GM21786 (cell line): ENCODE measurements around the gene DDRGK1.

Experiments
- ATAC-seq: cut with Tn5 transposase; IDR thresholded peaks from one replicate; pipeline ENCODE4 v1.9.1; 2021; ENCODE audit not compliant: unreplicated experiment

Gene DDRGK1

DNA sequence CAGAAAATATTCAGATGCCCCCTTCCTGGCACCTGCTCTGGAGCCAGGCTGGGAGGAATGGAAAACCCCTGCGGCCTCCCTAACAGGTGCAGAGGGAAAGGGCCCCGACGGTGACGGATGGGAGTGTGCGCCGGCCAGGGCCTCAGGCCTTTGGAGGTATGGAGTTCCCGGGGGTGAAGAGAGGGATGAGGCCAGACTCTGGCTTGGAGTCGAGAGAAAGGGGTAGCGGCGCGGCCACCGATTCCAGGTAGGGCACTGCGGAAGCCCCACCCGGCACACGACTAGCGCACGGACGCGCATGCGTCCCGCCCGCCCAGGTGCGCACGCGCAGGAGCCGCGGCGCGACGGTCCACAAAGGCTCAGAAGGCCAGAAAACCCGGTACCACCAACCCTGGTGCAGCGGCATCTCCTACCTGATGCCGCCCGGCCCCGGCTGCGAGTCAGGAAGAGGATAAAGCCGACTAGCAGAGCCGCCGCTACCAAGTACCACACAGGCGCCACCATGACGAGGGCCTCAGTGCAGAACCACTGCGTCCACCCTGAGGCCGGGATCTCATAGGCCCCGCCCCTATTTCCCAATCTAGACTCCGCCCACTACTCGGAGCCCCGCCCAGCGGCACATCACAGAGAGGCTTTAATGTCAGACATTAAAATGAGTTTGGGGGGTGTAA is at the start of gene DDRGK1:
Gene DDRGK1 (minus strand): TSS at position 559 of the 671 bp plus-strand sequence. CDS start 55 bp downstream, at position 504.
- ATAC-seq, result peak; percentile 84

DNA sequence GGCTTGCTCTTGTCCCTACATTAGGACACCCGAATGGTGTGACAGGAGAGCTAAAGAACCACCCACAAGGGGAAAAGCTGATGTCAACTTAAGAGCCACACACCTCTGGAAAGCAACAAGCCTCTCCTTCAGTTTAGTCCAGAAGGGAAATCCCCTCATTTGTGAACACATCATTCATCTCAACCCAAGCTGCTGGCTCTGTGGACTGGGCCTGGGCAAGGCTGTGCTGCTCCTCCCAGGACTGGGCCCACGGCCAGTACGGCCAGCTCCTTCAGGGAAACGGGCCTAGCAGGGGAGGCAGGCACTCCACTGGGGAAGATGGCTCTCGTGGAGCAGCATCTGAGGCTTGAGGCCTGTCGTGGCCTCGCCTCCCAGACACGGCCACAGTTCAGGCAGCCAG is 47.3 kb upstream of the DDRGK1 start:
- ATAC-seq, result no peak

- ATAC-seq, result no peak
These were observed 45.6 kb upstream of the DDRGK1 start for GRCh38 chr20:3250091-3250504.

- no peak for ATAC-seq
These were observed 44.5 kb upstream of the DDRGK1 start for GRCh38 chr20:3248993-3249347.

- ATAC-seq, result no peak
These were observed 43.9 kb upstream of the DDRGK1 start for GRCh38 chr20:3248167-3248992.

DNA sequence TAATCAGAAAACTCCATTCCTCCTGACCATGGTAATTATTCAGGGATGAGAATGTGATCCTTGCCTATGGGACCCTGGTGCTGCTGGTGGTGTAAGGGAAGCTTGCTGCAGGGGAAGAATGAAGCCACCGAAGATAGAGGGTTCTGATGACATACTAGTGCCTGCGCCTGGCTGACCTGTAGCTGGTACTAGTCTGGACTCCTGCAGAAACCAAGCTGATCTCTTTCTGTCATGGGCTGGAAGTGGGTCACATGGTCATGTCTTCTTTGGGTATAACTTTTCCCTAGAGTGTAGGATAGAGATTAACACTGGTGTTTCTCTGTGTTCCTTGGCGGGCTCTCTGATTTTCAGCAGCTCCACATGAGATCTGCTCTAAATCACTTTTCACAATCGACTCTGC is 43.2 kb upstream of the DDRGK1 start:
- no peak for ATAC-seq

GRCh38 chr20:3246682-3247081 is 42.2 kb upstream of the DDRGK1 start:
- ATAC-seq, result no peak

DNA sequence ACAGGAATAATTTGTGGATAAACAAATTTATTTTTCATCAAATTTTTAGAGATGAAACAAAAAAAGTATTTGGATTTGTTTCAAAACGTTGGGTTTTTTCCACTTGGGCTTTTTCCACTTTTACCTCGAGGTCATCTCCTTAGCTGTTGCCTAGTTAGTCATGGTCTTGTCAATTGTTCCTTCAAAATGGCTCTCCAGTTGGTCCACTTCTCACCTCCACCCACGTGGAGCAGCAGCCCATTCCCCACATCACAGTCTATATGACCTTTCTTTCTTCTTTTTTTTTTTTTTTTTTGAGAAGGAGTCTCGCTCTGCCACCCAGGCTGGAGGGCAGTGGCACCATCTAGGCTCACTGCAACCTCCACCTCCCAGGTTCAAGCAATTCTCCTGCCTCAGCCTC is 41.2 kb upstream of the DDRGK1 start:
- ATAC-seq, result no peak

DNA sequence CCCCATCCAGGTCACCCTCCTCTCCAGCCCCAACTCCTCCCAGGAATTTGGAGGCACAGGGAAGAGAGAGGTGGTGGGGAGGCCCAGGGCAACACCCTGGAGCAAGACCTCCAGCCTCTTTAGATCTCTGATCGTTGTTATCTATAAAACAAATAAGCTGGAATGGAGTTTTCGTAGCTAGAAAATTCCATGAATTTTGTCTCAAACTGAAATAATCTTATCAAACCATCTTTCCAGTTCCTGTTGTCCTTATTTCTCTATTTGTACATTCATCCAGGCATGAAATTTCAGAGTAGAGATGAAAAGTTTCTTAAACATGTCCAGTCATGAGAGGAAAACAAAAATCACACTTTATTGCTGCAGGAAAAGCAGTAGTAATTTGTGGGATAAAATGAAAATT is 40.7 kb upstream of the DDRGK1 start:
- no peak for ATAC-seq

GRCh38 chr20:3244613-3245012 is 40.1 kb upstream of the DDRGK1 start:
- ATAC-seq, result no peak

- no peak for ATAC-seq
These were observed 39.4 kb upstream of the DDRGK1 start for GRCh38 chr20:3243718-3244358.

DNA sequence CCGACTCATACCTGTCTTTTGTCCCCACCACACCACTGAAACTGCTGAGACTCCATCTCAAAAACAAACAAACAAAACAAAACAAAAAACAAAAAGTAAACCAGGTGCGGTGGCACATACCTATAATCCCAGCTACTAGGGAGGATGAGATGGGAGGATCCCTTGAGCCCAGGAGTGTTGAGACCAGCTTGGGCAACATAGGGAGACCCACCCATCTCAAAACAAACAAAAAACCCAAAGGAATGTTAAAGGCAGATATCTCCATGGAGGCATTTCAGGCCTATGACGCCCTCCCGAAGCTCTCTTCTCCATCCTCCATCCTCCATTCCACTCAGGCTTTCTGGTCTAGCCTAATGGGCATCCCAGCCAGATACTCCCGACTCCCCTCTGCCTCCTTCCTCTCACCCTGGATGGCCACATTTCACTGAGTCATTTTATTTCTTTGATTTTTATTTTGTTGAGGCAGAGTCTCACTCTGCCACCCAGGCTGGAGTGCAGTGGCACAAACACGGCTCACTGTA is 37.8 kb upstream of the DDRGK1 start:
- ATAC-seq, result no peak

DNA sequence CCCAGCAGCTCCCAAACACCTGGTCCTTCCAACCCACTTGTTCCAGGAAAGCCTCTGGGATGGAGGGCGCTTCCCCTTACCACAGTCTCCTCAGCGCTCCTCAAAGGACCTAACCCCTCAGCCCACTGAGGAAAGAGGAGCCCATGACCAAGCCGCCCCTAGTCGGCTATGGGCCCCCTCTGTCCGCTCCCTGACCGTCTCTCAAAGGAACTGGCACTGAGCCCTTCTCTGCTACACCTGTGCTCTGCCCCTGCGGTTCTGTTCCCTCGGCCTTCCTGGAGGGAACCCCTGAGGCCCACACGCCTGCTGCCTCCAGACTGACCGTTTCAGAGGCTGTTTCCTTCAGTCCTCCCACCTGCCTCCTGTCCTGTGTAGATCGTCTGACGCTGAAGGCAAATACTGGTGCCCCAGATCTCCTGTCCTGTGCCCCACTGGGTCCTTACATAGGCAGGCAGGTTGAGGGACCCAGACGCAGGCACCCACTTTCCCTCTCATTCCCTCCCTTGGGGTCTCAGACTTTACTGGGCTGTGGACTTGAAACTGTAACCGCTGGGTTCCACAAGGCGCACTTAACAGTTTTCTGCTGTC is 36.4 kb upstream of the DDRGK1 start:
- ATAC-seq, result no peak

GRCh38 chr20:3239867-3240775 is 35.6 kb upstream of the DDRGK1 start:
- no peak for ATAC-seq

DNA sequence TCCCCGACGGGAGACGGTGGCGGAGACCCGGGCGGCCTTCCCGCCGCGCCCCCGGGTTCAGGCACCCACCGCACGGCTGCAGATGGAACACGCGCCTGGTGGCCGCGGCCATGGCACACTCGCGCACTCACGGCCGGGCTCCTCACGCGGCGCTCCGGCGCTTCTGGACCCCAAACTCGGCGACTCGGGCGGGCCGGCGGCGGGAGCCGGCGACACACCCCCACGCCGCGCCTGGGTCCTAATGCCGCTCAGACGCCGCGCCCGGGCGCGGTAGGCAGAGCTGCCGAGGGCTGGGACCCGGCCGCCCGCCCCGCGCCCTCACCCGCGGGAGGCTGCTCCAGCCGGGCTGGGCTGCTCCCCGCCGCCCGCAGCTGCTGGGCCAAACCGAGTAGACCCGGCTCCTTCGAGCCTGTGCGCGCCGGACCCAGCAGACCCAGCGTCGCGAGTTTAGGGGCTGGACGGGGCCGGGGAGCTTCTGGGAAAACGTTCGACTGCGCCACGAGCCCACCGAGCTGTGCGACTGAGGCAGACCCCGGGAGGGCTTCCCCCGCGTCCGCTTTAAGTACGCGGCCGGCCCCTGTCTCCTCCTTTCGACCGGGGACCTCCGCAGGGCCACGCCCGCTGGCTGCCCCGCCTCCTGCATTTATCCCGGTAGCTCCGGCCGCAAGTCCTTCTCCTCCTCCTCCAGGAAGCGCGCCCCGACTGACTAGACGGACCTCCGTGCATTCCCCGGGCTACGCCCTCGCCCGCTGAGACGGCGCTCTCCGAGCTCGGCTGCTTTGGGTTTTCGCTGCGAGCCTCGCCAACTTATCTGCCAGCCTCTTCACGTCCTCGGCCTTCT is 34.8 kb upstream of the DDRGK1 start, which contains the start of gene SLC4A11:
Gene SLC4A11 (minus strand): TSS at position 165 of the 841 bp plus-strand sequence. CDS start 53 bp downstream, at position 112.
- peak; percentile 41 for ATAC-seq

- no peak for ATAC-seq
These were observed 34.1 kb upstream of the DDRGK1 start for GRCh38 chr20:3238616-3239025.

- no peak for ATAC-seq
These were observed 33.6 kb upstream of the DDRGK1 start for GRCh38 chr20:3237958-3238615.

- ATAC-seq, result no peak
These were observed 32.8 kb upstream of the DDRGK1 start for GRCh38 chr20:3237011-3237957.
